ENCODE data around the gene DOCK3.

GRCh38 chr3:51242939-51243338, 568.2 kb downstream of the DOCK3 start:
- no peak for TF ChIP-seq CTCF (IDR thresholded peaks at IDR 0.05; ENCODE audit: low read depth, low read length, missing input control)
- no peak for TF ChIP-seq HNF4G (IDR thresholded peaks at IDR 0.05)
- no peak for TF ChIP-seq ZBTB33 (IDR thresholded peaks at IDR 0.05)
- TF ChIP-seq GABPA (IDR thresholded peaks at IDR 0.05 in 1 of 2, conservative IDR thresholded peaks at IDR 0.05 in 1 of 2): no peak
- TF ChIP-seq YY1 (IDR thresholded peaks at IDR 0.05): no peak
- TF ChIP-seq MAX (IDR thresholded peaks at IDR 0.05): no peak
- TF ChIP-seq TAF1 (conservative IDR thresholded peaks at IDR 0.05): no peak
- TF ChIP-seq REST (IDR thresholded peaks at IDR 0.05): no peak
- no peak for TF ChIP-seq RAD21 (IDR thresholded peaks at IDR 0.05)
- TF ChIP-seq SP1 (IDR thresholded peaks at IDR 0.05): no peak
- no peak for TF ChIP-seq FOXA1 (IDR thresholded peaks at IDR 0.05)

All from liver (tissue), 3 donors.